ENCODE data around the gene PHLDB2. TPM values are rescaled to one million over a fixed set of nuclear protein-coding genes. Genes with fewer than 3 reads are reported as not detected.

The PHLDB2 gene
- total RNA-seq, 2 experiments from 2014 or later = 2.5 to 4.1 TPM

- ATAC-seq (no peak), DNase-seq (no peak)
- CTCF ChIA-PET = no interaction called here
- POLR2A ChIA-PET = no interaction called here
- no peaks in the 10 kb centered on the region for H3K27me3 Mint-ChIP-seq (ENCODE audit: low read depth)
- H3K36me3 Mint-ChIP-seq (ENCODE audit: low read depth) = no peaks in the 10 kb centered on the region
- peaks cover 10% of the 10 kb centered on the region for H3K4me1 Mint-ChIP-seq (ENCODE audit: low read depth)
- H3K9me3 Mint-ChIP-seq (ENCODE audit: insufficient read depth) = no peaks in the 10 kb centered on the region
- H3K4me3 Mint-ChIP-seq = no peak overlapping the region
- H3K27ac Mint-ChIP-seq = no peak overlapping the region
Observed at GRCh38 chr3:111824351-111824750, 34.7 kb upstream of the PHLDB2 start.

- DNase-seq = no peak
- peaks cover 18% of the 10 kb centered on the region for H3K4me1 Mint-ChIP-seq (ENCODE audit: low read depth)
- POLR2A ChIA-PET = no interaction called here
- no peaks in the 10 kb centered on the region for H3K36me3 Mint-ChIP-seq (ENCODE audit: low read depth)
- H3K9me3 Mint-ChIP-seq (ENCODE audit: insufficient read depth) = no peaks in the 10 kb centered on the region
- H3K4me3 Mint-ChIP-seq = no peak overlapping the region
- ATAC-seq = no peak
- peaks cover 4% of the 10 kb centered on the region for H3K27me3 Mint-ChIP-seq (ENCODE audit: low read depth)
- CTCF ChIA-PET = interaction anchor here (0.7 to 2.2 kb wide), 3 partner anchors 33 to 215 kb away, joined by 3 to 6 read pairs (median 3); no protein-coding TSS in a partner anchor
- no peak overlapping the region for H3K27ac Mint-ChIP-seq
Observed at GRCh38 chr3:111827871-111828270, 31.2 kb upstream of the PHLDB2 start.

GRCh38 chr3:111828530-111828929, 30.5 kb upstream of the PHLDB2 start:
- no peaks in the 10 kb centered on the region for H3K9me3 Mint-ChIP-seq (ENCODE audit: insufficient read depth)
- ChIA-PET POLR2A (no interaction called here), CTCF (interaction anchor here (1.2 kb wide), 1 partner anchor 215 kb away, joined by 3 read pairs; no protein-coding TSS in a partner anchor)
- ATAC-seq (no peak), DNase-seq (no peak)
- no peaks in the 10 kb centered on the region for H3K36me3 Mint-ChIP-seq (ENCODE audit: low read depth)
- H3K4me1 Mint-ChIP-seq (ENCODE audit: low read depth) = peaks cover 18% of the 10 kb centered on the region
- no peak overlapping the region for H3K27ac Mint-ChIP-seq
- H3K4me3 Mint-ChIP-seq = no peak overlapping the region
- H3K27me3 Mint-ChIP-seq (ENCODE audit: low read depth) = peaks cover 4% of the 10 kb centered on the region

- Mint-ChIP-seq H3K36me3 (ENCODE audit: low read depth) (no peaks in the 10 kb centered on the region), H3K4me3 (no peak overlapping the region), H3K27ac (no peak overlapping the region), H3K4me1 (ENCODE audit: low read depth) (peaks cover 18% of the 10 kb centered on the region), H3K9me3 (ENCODE audit: insufficient read depth) (no peaks in the 10 kb centered on the region), H3K27me3 (ENCODE audit: low read depth) (peaks cover 4% of the 10 kb centered on the region)
- no peak for ATAC-seq
- ChIA-PET CTCF (no interaction called here), POLR2A (no interaction called here)
- DNase-seq = no peak
Observed at GRCh38 chr3:111829023-111829422, 30.0 kb upstream of the PHLDB2 start.

GRCh38 chr3:111831840-111832239, 27.2 kb upstream of the PHLDB2 start:
- H3K9me3 Mint-ChIP-seq (ENCODE audit: insufficient read depth) = no peaks in the 10 kb centered on the region
- H3K27ac Mint-ChIP-seq = peak overlapping the region; percentile 76
- POLR2A ChIA-PET = no interaction called here
- H3K36me3 Mint-ChIP-seq (ENCODE audit: low read depth) = no peaks in the 10 kb centered on the region
- ATAC-seq (peak; percentile 92), DNase-seq (peak; percentile 63)
- H3K4me1 Mint-ChIP-seq (ENCODE audit: low read depth) = peaks cover 13% of the 10 kb centered on the region
- no peak overlapping the region for H3K4me3 Mint-ChIP-seq
- peaks cover 4% of the 10 kb centered on the region for H3K27me3 Mint-ChIP-seq (ENCODE audit: low read depth)
- CTCF ChIA-PET = no interaction called here

GRCh38 chr3:111837112-111837511, 22.0 kb upstream of the PHLDB2 start:
- ChIA-PET POLR2A (interaction anchor here (0.7 kb wide), 1 partner anchor 485 kb away, joined by 3 read pairs; no protein-coding TSS in a partner anchor), CTCF (no interaction called here)
- H3K9me3 Mint-ChIP-seq (ENCODE audit: insufficient read depth) = no peaks in the 10 kb centered on the region
- no peak overlapping the region for H3K27ac Mint-ChIP-seq
- ATAC-seq (no peak), DNase-seq (no peak)
- no peaks in the 10 kb centered on the region for H3K36me3 Mint-ChIP-seq (ENCODE audit: low read depth)
- H3K27me3 Mint-ChIP-seq (ENCODE audit: low read depth) = peaks cover 9% of the 10 kb centered on the region
- peaks cover 2% of the 10 kb centered on the region for H3K4me1 Mint-ChIP-seq (ENCODE audit: low read depth)
- no peak overlapping the region for H3K4me3 Mint-ChIP-seq

- ChIA-PET CTCF (no interaction called here), POLR2A (no interaction called here)
- no peak overlapping the region for H3K27ac Mint-ChIP-seq
- H3K27me3 Mint-ChIP-seq (ENCODE audit: low read depth) = peaks cover 11% of the 10 kb centered on the region
- no peak overlapping the region for H3K4me3 Mint-ChIP-seq
- ATAC-seq = no peak
- DNase-seq = no peak
- no peaks in the 10 kb centered on the region for H3K4me1 Mint-ChIP-seq (ENCODE audit: low read depth)
- no peaks in the 10 kb centered on the region for H3K9me3 Mint-ChIP-seq (ENCODE audit: insufficient read depth)
- no peaks in the 10 kb centered on the region for H3K36me3 Mint-ChIP-seq (ENCODE audit: low read depth)
Observed at GRCh38 chr3:111838133-111838532, 20.9 kb upstream of the PHLDB2 start.

- CTCF ChIA-PET = no interaction called here
- H3K4me3 Mint-ChIP-seq = no peak overlapping the region
Observed at GRCh38 chr3:111846039-111846438, 13.0 kb upstream of the PHLDB2 start.

GRCh38 chr3:111846717-111847116, 12.3 kb upstream of the PHLDB2 start:
- no peak overlapping the region for H3K4me3 Mint-ChIP-seq
- peaks cover 6% of the 10 kb centered on the region for H3K4me1 Mint-ChIP-seq (ENCODE audit: low read depth)
- no peak for ATAC-seq
- DNase-seq = no peak
- ChIA-PET CTCF (no interaction called here), POLR2A (no interaction called here)
- no peaks in the 10 kb centered on the region for H3K36me3 Mint-ChIP-seq (ENCODE audit: low read depth)
- peaks cover 23% of the 10 kb centered on the region for H3K27me3 Mint-ChIP-seq (ENCODE audit: low read depth)
- no peak overlapping the region for H3K27ac Mint-ChIP-seq
- no peaks in the 10 kb centered on the region for H3K9me3 Mint-ChIP-seq (ENCODE audit: insufficient read depth)

More at GRCh38 chr3:111846039-111846438, 13.0 kb upstream of the PHLDB2 start:
- H3K27ac Mint-ChIP-seq = no peak overlapping the region
- POLR2A ChIA-PET = no interaction called here
- no peaks in the 10 kb centered on the region for H3K36me3 Mint-ChIP-seq (ENCODE audit: low read depth)
- H3K9me3 Mint-ChIP-seq (ENCODE audit: insufficient read depth) = no peaks in the 10 kb centered on the region
- no peak for ATAC-seq
- no peak for DNase-seq
- H3K4me1 Mint-ChIP-seq (ENCODE audit: low read depth) = no peaks in the 10 kb centered on the region
- peaks cover 27% of the 10 kb centered on the region for H3K27me3 Mint-ChIP-seq (ENCODE audit: low read depth)

GRCh38 chr3:111848283-111848682, 10.8 kb upstream of the PHLDB2 start:
- ChIA-PET POLR2A (no interaction called here), CTCF (interaction anchor here (1.2 kb wide), 1 partner anchor 11 kb away, joined by 3 read pairs; the partner anchor contains the start of gene PHLDB2)
- Mint-ChIP-seq H3K4me3 (no peak overlapping the region), H3K9me3 (ENCODE audit: insufficient read depth) (no peaks in the 10 kb centered on the region), H3K27ac (no peak overlapping the region), H3K4me1 (ENCODE audit: low read depth) (peaks cover 7% of the 10 kb centered on the region), H3K36me3 (ENCODE audit: low read depth) (no peaks in the 10 kb centered on the region), H3K27me3 (ENCODE audit: low read depth) (peaks cover 23% of the 10 kb centered on the region)
- DNase-seq (no peak), ATAC-seq (no peak)

GRCh38 chr3:111848778-111849177, 10.3 kb upstream of the PHLDB2 start:
- H3K27ac Mint-ChIP-seq = no peak overlapping the region
- H3K9me3 Mint-ChIP-seq (ENCODE audit: insufficient read depth) = no peaks in the 10 kb centered on the region
- DNase-seq (no peak), ATAC-seq (no peak)
- H3K4me3 Mint-ChIP-seq = no peak overlapping the region
- ChIA-PET CTCF (interaction anchor here (1.2 kb wide), 1 partner anchor 10 kb away, joined by 3 read pairs; the partner anchor contains the start of gene PHLDB2), POLR2A (no interaction called here)
- H3K36me3 Mint-ChIP-seq (ENCODE audit: low read depth) = no peaks in the 10 kb centered on the region
- H3K27me3 Mint-ChIP-seq (ENCODE audit: low read depth) = peaks cover 22% of the 10 kb centered on the region
- peaks cover 7% of the 10 kb centered on the region for H3K4me1 Mint-ChIP-seq (ENCODE audit: low read depth)

- POLR2A ChIA-PET = no interaction called here
- Mint-ChIP-seq H3K36me3 (ENCODE audit: low read depth) (no peaks in the 10 kb centered on the region), H3K9me3 (ENCODE audit: insufficient read depth) (no peaks in the 10 kb centered on the region), H3K4me1 (ENCODE audit: low read depth) (peaks cover 7% of the 10 kb centered on the region), H3K27me3 (ENCODE audit: low read depth) (peaks cover 21% of the 10 kb centered on the region), H3K27ac (no peak overlapping the region), H3K4me3 (no peak overlapping the region)
- CTCF ChIA-PET = interaction anchor here (1.4 kb wide), 1 partner anchor 117 kb away, joined by 4 read pairs; no protein-coding TSS in a partner anchor
- ATAC-seq (no peak), DNase-seq (no peak)
Observed at GRCh38 chr3:111850537-111850936, 8.5 kb upstream of the PHLDB2 start.

- H3K27me3 Mint-ChIP-seq (ENCODE audit: low read depth) = peaks cover 18% of the 10 kb centered on the region
- DNase-seq = no peak
- ChIA-PET CTCF (interaction anchor here (0.9 to 1.4 kb wide), 2 partner anchors 9 to 116 kb away, joined by 3 to 4 read pairs; no protein-coding TSS in a partner anchor), POLR2A (no interaction called here)
- H3K36me3 Mint-ChIP-seq (ENCODE audit: low read depth) = no peaks in the 10 kb centered on the region
- ATAC-seq = no peak
- H3K27ac Mint-ChIP-seq = no peak overlapping the region
- H3K4me1 Mint-ChIP-seq (ENCODE audit: low read depth) = peaks cover 7% of the 10 kb centered on the region
- no peak overlapping the region for H3K4me3 Mint-ChIP-seq
- H3K9me3 Mint-ChIP-seq (ENCODE audit: insufficient read depth) = no peaks in the 10 kb centered on the region
Observed at GRCh38 chr3:111851511-111851954, 7.5 kb upstream of the PHLDB2 start.
